Body of pancreas (tissue), 4 donors: ENCODE measurements around the gene TSPEAR.

Experiments
- CTCF ChIP-seq, 7 experiments: fragments of 450-650 bp in 4 of 7; fragments of 200-600 bp in 3 of 7; sonication (generic) in 3 of 7; IDR thresholded peaks; one replicate each; pipeline ENCODE4 v1.5.1; 2016 to 2019; ENCODE audit warnings: antibody characterized with exemption in 7 of 7
- POLR2A ChIP-seq, 3 donors: fragments of 450-650 bp; IDR thresholded peaks; one replicate each; pipeline ENCODE4 v1.6.1; 2016; ENCODE audit warnings: antibody characterized with exemption in 3 of 3, mild to moderate bottlenecking in 2 of 3

DNA sequence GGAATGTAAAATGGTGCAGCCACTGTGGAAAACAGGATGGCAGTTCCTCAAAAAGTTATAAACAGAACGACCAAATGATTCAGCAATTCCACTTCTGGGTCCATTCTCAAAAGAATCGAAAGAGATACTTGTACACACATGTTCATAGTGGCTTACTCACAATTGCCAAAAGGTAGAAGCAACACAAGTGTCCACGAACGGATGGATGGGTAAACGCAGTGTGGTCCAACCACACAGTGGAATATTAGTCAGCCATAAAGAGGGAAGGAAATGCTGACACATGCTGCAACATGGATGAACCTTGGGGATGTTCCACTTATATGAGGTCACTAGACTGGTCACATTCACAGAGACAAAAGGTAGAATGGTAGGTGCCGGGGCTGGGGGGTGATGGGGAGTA lies 176.7 kb downstream of the TSPEAR start:
- TF ChIP-seq CTCF (IDR thresholded peaks at IDR 0.05), result no peak
- no peak for TF ChIP-seq POLR2A (IDR thresholded peaks at IDR 0.05)
